Adrenal gland (tissue), 12 donors: ENCODE data around the gene MYADM. TPM values are rescaled to one million over a fixed set of nuclear protein-coding genes. Genes with fewer than 3 reads are reported as not detected.

ENCODE experiments used
- DNase-seq, 7 donors: peaks; one replicate each; pipeline ENCODE4 v3.0.0-alpha.2; 2019 to 2020
- H3K27ac ChIP-seq, 5 donors: fragments of 200-600 bp; sonication (generic) in 4 of 5; 1 replicate in 3 of 5; 2 replicates in 2 of 5; pipeline versions ENCODE4 v1.5.1 to v1.8.0; 2016 to 2020; ENCODE audit warnings: mild to moderate bottlenecking in 1 of 5
- H3K27me3 ChIP-seq: fragments of 200-600 bp; 2 replicates; pipeline ENCODE4 v1.8.0; 2021
- H3K36me3 ChIP-seq, 2 donors: fragments of 200-600 bp; replicated peaks in 1 of 2; 1 replicate in 1 of 2; 2 replicates in 1 of 2; pipeline versions ENCODE4 v1.5.1 to v1.8.0; 2018 to 2022
- H3K4me1 ChIP-seq, 2 donors: fragments of 200-600 bp; replicated peaks in 1 of 2; 1 replicate in 1 of 2; 2 replicates in 1 of 2; pipeline versions ENCODE4 v1.5.1 to v1.8.0; 2018 to 2021
- H3K4me3 ChIP-seq, 4 donors: fragments of 200-600 bp; sonication (generic) in 3 of 4; one replicate each; pipeline ENCODE4 v1.5.1; 2016 to 2018
- H3K9me3 ChIP-seq, 3 donors: fragments of 200-600 bp; sonication (generic) in 1 of 3; replicated peaks in 1 of 3; 1 replicate in 2 of 3; 2 replicates in 1 of 3; pipeline versions ENCODE4 v1.5.1 to v1.8.0; 2016 to 2021
- POLR2A ChIP-seq, 2 donors: fragments of 450-650 bp; IDR thresholded peaks; one replicate each; pipeline ENCODE4 v1.6.1; 2017; ENCODE audit warnings: antibody characterized with exemption in 2 of 2, mild to moderate bottlenecking in 2 of 2, moderate library complexity in 1 of 2
- WGBS, 4 donors: extraction: QIAGEN DNeasy Blood & Tissue Kit in 2 of 4; methylation state at CpG; one replicate each; pipeline versions ENCODE4 v1.1.5 to v1.1.7; 2013 to 2017; 5-methylcytosine and 5-hydroxymethylcytosine counted together
- intact Hi-C, 2 donors: fragments of 100-400 bp; cut with DNase I; formaldehyde crosslinking; loops; one replicate each; pipeline versions ENCODE4 v1.14.1 to v1.15.0; 2022 to 2023
- polyA plus RNA-seq, 3 donors: library from polyadenylated mRNA; stranded (reverse); fragments of 200-250 nt in 2 of 3; fragments of 350-450 nt in 1 of 3; fragmentation: Illumina TruSeq in 1 of 3; extraction: RNeasy Lipid Tissue Mini Kit (QIAGEN cat#74804) in 1 of 3; gene quantifications; one replicate each; pipeline ENCODE4 v1.2.3, GENCODE V29; 2013 to 2014
- total RNA-seq, 9 donors: library from RNA; depleted of rRNA in 4 of 9; stranded (reverse); fragments of >200 nt in 4 of 9; fragments of 120-200 nt in 1 of 9; fragmentation: NEBNext Ultra II Directional in 1 of 9; extraction: Animal tissue kit (Norgen Biotek cat#: 25700) in 1 of 9; gene quantifications; one replicate each; pipeline versions ENCODE4 v1.1.0 to v1.2.4, GENCODE V29; 2013 to 2023
- TF ChIP-seq, protein P1 (sequence below), 6 experiments: fragments of 450-650 bp in 4 of 6; fragments of 200-600 bp in 2 of 6; sonication (generic) in 1 of 6; IDR thresholded peaks; 1 replicate in 5 of 6; 2 replicates in 1 of 6; pipeline versions ENCODE4 v1.5.1 to v1.8.0; 2016 to 2021; ENCODE audit warnings: antibody characterized with exemption in 6 of 6, mild to moderate bottlenecking in 2 of 6, moderate library complexity in 1 of 6
- donor health status: healthy with polysubstance abuse.
- donor health status: Bipolar disorder and iron deficiency.
- donor health status: DM: yes; HTN: yes; CAD: no.
- donor health status: DM: no; HTN: no; CAD: no.
- donor health status: DM: no; HTN: no; CAD: no.
- donor health status: DM: yes; HTN: yes; CAD: no.

The MYADM gene
- total and polyA plus RNA-seq, 12 donors = 6.5 to 74.0 (median 38.1) TPM

GRCh38 chr19:53871454-53871853 is 3.8 kb downstream of the MYADM start:
- Histone ChIP-seq H3K9me3 (no peaks in the 10 kb centered on the region), H3K27me3 (no peaks in the 10 kb centered on the region), H3K27ac (peak overlapping the region in 1 of 5 donors; percentile 86), H3K4me1 (peaks cover 8 to 13% of the 10 kb centered on the region in 2 donors), H3K4me3 (no peak overlapping the region), H3K36me3 (peaks cover 0 to 13% of the 10 kb centered on the region in 2 donors)
- DNase-seq = no peak
- WGBS, 4 donors = 59 to 68% (median 64%) methylated on average over 7 of the region's 7 CpGs
- intact Hi-C loops = no loop called here
- TF ChIP-seq, protein P1, sequence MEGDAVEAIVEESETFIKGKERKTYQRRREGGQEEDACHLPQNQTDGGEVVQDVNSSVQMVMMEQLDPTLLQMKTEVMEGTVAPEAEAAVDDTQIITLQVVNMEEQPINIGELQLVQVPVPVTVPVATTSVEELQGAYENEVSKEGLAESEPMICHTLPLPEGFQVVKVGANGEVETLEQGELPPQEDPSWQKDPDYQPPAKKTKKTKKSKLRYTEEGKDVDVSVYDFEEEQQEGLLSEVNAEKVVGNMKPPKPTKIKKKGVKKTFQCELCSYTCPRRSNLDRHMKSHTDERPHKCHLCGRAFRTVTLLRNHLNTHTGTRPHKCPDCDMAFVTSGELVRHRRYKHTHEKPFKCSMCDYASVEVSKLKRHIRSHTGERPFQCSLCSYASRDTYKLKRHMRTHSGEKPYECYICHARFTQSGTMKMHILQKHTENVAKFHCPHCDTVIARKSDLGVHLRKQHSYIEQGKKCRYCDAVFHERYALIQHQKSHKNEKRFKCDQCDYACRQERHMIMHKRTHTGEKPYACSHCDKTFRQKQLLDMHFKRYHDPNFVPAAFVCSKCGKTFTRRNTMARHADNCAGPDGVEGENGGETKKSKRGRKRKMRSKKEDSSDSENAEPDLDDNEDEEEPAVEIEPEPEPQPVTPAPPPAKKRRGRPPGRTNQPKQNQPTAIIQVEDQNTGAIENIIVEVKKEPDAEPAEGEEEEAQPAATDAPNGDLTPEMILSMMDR (IDR thresholded peaks at IDR 0.05) = no peak
- TF ChIP-seq POLR2A (IDR thresholded peaks at IDR 0.05) = no peak

GRCh38 chr19:53872762-53873161 is 5.1 kb downstream of the MYADM start:
- intact Hi-C loops = no loop called here
- TF ChIP-seq POLR2A (IDR thresholded peaks at IDR 0.05) = no peak
- TF ChIP-seq, protein P1 (IDR thresholded peaks at IDR 0.05) = no peak
- peaks cover 8% of the 10 kb centered on the region in 2 donors for H3K4me1 ChIP-seq
- peaks cover 0 to 13% of the 10 kb centered on the region in 2 donors for H3K36me3 ChIP-seq
- DNase-seq = no peak
- H3K27me3 ChIP-seq = no peaks in the 10 kb centered on the region
- H3K27ac ChIP-seq = no peak overlapping the region
- 83 to 87% (median 84%) methylated on average over 6 of the region's 6 CpGs for WGBS, 4 donors
- no peaks in the 10 kb centered on the region for H3K9me3 ChIP-seq
- no peak overlapping the region for H3K4me3 ChIP-seq

- intact Hi-C loops = no loop called here
- 93 to 94% (median 94%) methylated on average over 39 to 51 of the region's 51 CpGs for WGBS, 4 donors
- TF ChIP-seq, protein P1 (IDR thresholded peaks at IDR 0.05) = no peak
- TF ChIP-seq POLR2A (IDR thresholded peaks at IDR 0.05) = no peak
- peaks cover 0 to 13% of the 10 kb centered on the region in 2 donors for H3K36me3 ChIP-seq
- H3K4me1 ChIP-seq = peaks cover 3 to 5% of the 10 kb centered on the region in 2 donors
- no peak overlapping the region for H3K4me3 ChIP-seq
- no peaks in the 10 kb centered on the region for H3K27me3 ChIP-seq
- no peak overlapping the region for H3K27ac ChIP-seq
- no peaks in the 10 kb centered on the region for H3K9me3 ChIP-seq
- DNase-seq = no peak
These were observed 6.3 kb downstream of the MYADM start for GRCh38 chr19:53873773-53874605.

DNA sequence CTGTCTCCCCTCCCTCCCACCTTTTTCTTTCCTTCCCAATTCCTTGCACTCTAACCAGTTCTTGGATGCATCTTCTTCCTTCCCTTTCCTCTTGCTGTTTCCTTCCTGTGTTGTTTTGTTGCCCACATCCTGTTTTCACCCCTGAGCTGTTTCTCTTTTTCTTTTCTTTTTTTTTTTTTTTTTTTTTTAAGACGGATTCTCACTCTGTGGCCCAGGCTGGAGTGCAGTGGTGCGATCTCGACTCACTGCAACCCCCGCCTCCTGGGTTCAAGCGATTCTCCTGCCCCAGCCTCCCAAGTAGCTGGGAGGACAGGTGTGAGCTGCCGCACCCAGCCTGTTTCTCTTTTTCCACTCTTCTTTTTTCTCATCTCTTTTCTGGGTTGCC is 6.9 kb downstream of the MYADM start:
- H3K27ac ChIP-seq = no peak overlapping the region
- whole genome bisulfite sequencing, 4 donors = 69 to 82% (median 76%) methylated on average over 5 to 6 of the region's 6 CpGs

More for the DNA sequence above, 6.9 kb downstream of the MYADM start:
- TF ChIP-seq, protein P1 (IDR thresholded peaks at IDR 0.05) = no peak
- TF ChIP-seq POLR2A (IDR thresholded peaks at IDR 0.05) = no peak
- H3K4me1 ChIP-seq = peaks cover 4 to 9% of the 10 kb centered on the region in 2 donors
- H3K27me3 ChIP-seq = peaks cover 2% of the 10 kb centered on the region
- intact Hi-C loops = no loop called here
- H3K9me3 ChIP-seq = no peaks in the 10 kb centered on the region
- peaks cover 0 to 13% of the 10 kb centered on the region in 2 donors for H3K36me3 ChIP-seq
- H3K4me3 ChIP-seq = no peak overlapping the region
- DNase-seq = no peak
